Measurements from ENCODE around the gene SPECC1L.
"Not testable (repeated sequence)": the region's sequence is repeated elsewhere in the genome, so short reads cannot be mapped to it uniquely, and the experiment has no call there.

GRCh38 chr22:24287801-24288200 is 17.2 kb downstream of the SPECC1L start:
- not testable (repeated sequence) for TF ChIP-seq CTCF, POLR2AphosphoS5, POLR2A, EP300 (IDR thresholded peaks at IDR 0.05)
